OCI-LY3 (cell line): ENCODE results near the gene GHRHR.

Source experiments
- H2AFZ ChIP-seq: fragments of 200-600, 300-600 bp; shearing (Covaris generic); 2 replicates; pipeline ENCODE4 v1.6.0; 2014; ENCODE audit warnings: antibody characterized with exemption, low read depth, low read length
- H3K27ac ChIP-seq: fragments of 200-600, 300-600 bp; sonication (generic); 2 replicates; pipeline ENCODE4 v1.5.1; 2014; ENCODE audit warnings: mild to moderate bottlenecking, low read length, moderate library complexity, mixed read lengths
- H3K27me3 ChIP-seq: fragments of 200-600, 300-600 bp; sonication (generic); 2 replicates; pipeline ENCODE4 v1.6.1; 2014; ENCODE audit warnings: low read depth, low read length, mixed read lengths
- H3K36me3 ChIP-seq: fragments of 200-600, 300-600 bp; sonication (generic); replicated peaks from 2 replicates; pipeline ENCODE3; 2014; ENCODE audit warnings: low read depth, low read length, mixed read lengths
- H3K4me1 ChIP-seq: fragments of 300-600, 200-600 bp; sonication (generic); 2 replicates; pipeline ENCODE4 v1.6.1; 2014; ENCODE audit warnings: low read length, mixed read lengths
- H3K4me2 ChIP-seq: fragments of 200-600, 300-600 bp; sonication (generic); 2 replicates; pipeline ENCODE4 v1.6.1; 2014; ENCODE audit warnings: low read length, mixed read lengths
- H3K4me3 ChIP-seq: fragments of 300-600, 200-600 bp; sonication (generic); 2 replicates; pipeline ENCODE4 v1.5.1; 2014; ENCODE audit warnings: antibody characterized with exemption, mild to moderate bottlenecking, low read length, moderate library complexity
- H3K79me2 ChIP-seq: fragments of 300-600, 200-600 bp; shearing (Covaris generic); 2 replicates; pipeline ENCODE4 v1.6.1; 2014; ENCODE audit warnings: mild to moderate bottlenecking, low read length, mixed read lengths
- H3K9ac ChIP-seq: fragments of 300-600, 200-600 bp; shearing (Covaris generic); 2 replicates; pipeline ENCODE4 v1.6.0; 2014; ENCODE audit warnings: mild to moderate bottlenecking, low read length, moderate library complexity
- H3K9me3 ChIP-seq: fragments of 200-600, 300-600 bp; shearing (Covaris generic); 2 replicates; pipeline ENCODE4 v1.6.1; 2014; ENCODE audit warnings: low read length, mixed read lengths; ENCODE audit not compliant: insufficient read depth
- H4K20me1 ChIP-seq: fragments of 200-600, 300-600 bp; sonication (generic); 2 replicates; pipeline ENCODE4 v1.6.1; 2016; ENCODE audit warnings: low read length, mixed read lengths; ENCODE audit not compliant: insufficient read depth
- CTCF ChIP-seq: fragments of 200-600, 300-600 bp; sonication (generic); IDR thresholded peaks from 2 replicates; pipeline ENCODE4 v1.5.1; 2014; ENCODE audit warnings: antibody characterized with exemption, low read length, low read depth
- EZH2phosphoT487 ChIP-seq: fragments of 200-600 bp; shearing (Covaris generic); IDR thresholded peaks from 2 replicates; pipeline ENCODE4 v1.6.1; 2018; ENCODE audit warnings: antibody characterized with exemption, mixed run types, low read depth

The GHRHR gene

GRCh38 chr7:30977222-30977621 lies 13.5 kb downstream of the GHRHR start:
- Histone ChIP-seq H3K9ac (no peak overlapping the region), H3K4me2 (no peak overlapping the region), H4K20me1 (no peaks in the 10 kb centered on the region), H3K9me3 (no peaks in the 10 kb centered on the region), H3K79me2 (no peaks in the 10 kb centered on the region), H3K4me1 (peaks cover 18% of the 10 kb centered on the region), H3K27ac (no peak overlapping the region), H2AFZ (no peak overlapping the region), H3K4me3 (no peak overlapping the region), H3K36me3 (no peaks in the 10 kb centered on the region), H3K27me3 (no peaks in the 10 kb centered on the region)
- TF ChIP-seq EZH2phosphoT487 = no peak
- no peak for TF ChIP-seq CTCF

DNA sequence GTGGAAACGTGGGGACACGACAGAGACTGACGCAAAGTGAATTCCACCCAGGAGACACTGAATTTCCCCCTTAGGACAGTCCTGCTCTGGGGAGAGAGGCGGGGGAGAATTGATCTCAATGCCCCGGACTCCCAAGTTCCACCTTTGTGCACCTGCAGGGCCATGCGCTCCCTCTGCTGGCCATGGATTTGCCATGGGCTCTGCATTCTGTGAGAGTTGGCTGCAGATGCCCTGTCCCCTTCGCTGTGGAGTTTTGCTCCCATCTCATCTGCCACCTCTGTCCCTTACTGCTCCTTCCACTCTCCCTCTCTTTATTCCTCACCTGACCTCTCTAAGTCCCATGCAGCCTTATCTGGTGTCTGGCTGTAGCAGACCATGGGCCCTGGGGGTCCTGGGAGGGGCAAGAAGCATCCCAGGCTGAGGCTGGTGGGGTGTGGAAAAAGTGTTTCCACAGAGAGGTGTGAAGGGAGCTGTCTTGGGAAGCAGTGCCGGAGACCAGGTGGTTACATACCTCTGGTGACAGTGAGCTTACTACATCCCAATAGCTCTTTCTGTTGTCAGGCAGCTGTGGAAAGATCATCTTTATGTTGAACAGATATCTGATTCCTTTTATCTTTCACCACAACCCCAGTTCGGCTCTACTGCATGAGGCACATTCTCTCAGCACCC lies 14.3 kb downstream of the GHRHR start:
- H3K27ac ChIP-seq = no peak overlapping the region
- H3K36me3 ChIP-seq = no peaks in the 10 kb centered on the region
- H3K27me3 ChIP-seq = peaks cover 5% of the 10 kb centered on the region; the same call in 1 of the 2 replicates
- H3K4me1 ChIP-seq = peaks cover 18% of the 10 kb centered on the region
- no peak overlapping the region for H2AFZ ChIP-seq
- no peaks in the 10 kb centered on the region for H3K79me2 ChIP-seq
- H3K4me2 ChIP-seq = no peak overlapping the region
- TF ChIP-seq EZH2phosphoT487 = no peak
- TF ChIP-seq CTCF = peak; percentile 53
- H3K4me3 ChIP-seq = no peak overlapping the region
- H4K20me1 ChIP-seq = no peaks in the 10 kb centered on the region
- no peak overlapping the region for H3K9ac ChIP-seq
- H3K9me3 ChIP-seq = no peaks in the 10 kb centered on the region

DNA sequence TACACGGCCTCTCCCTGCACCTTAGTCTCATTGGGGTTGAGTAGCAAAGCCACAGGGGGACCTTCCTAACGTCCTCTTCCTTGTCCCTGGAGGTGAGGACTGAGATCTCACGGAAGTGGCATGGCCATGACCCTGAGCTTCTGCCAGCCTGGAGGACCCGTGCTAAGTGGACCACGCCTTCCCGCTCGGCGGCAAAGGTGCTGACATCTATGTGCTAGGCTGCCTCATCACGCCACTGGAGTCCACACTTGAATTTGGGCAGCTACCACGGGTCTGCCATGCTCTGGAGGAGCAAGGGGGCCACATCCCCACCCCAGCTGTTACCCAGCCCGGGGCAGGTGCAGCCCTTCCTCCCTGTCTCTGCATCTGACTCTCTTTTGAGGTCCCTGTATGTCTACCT lies 15.3 kb downstream of the GHRHR start:
- TF ChIP-seq CTCF (no peak), EZH2phosphoT487 (no peak)
- Histone ChIP-seq H3K4me3 (no peak overlapping the region), H3K9me3 (no peaks in the 10 kb centered on the region), H3K27ac (no peak overlapping the region), H3K9ac (no peak overlapping the region), H2AFZ (no peak overlapping the region), H4K20me1 (no peaks in the 10 kb centered on the region), H3K79me2 (no peaks in the 10 kb centered on the region), H3K4me2 (no peak overlapping the region), H3K4me1 (peaks cover 18% of the 10 kb centered on the region), H3K36me3 (no peaks in the 10 kb centered on the region), H3K27me3 (peaks cover 5% of the 10 kb centered on the region; the same call in 1 of the 2 replicates)

GRCh38 chr7:30980194-30980593 lies 16.4 kb downstream of the GHRHR start:
- H3K4me1 ChIP-seq = peaks cover 6% of the 10 kb centered on the region
- H4K20me1 ChIP-seq = no peaks in the 10 kb centered on the region
- H3K79me2 ChIP-seq = no peaks in the 10 kb centered on the region
- no peak overlapping the region for H3K9ac ChIP-seq
- TF ChIP-seq EZH2phosphoT487 (no peak), CTCF (no peak)
- H3K27ac ChIP-seq = no peak overlapping the region
- no peaks in the 10 kb centered on the region for H3K9me3 ChIP-seq
- H3K36me3 ChIP-seq = no peaks in the 10 kb centered on the region
- no peak overlapping the region for H3K4me3 ChIP-seq
- peaks cover 5% of the 10 kb centered on the region; the same call in 1 of the 2 replicates for H3K27me3 ChIP-seq
- H2AFZ ChIP-seq = no peak overlapping the region
- H3K4me2 ChIP-seq = no peak overlapping the region
